C4-2B (cell line): ENCODE measurements around the gene IFNLR1.

Experiments used
- ZFX ChIP-seq: fragments of 450-650 bp; IDR thresholded peaks from 2 replicates; pipeline ENCODE4 v1.6.1; 2017
- TF ChIP-seq, protein P1 (sequence below): fragments of 450-650 bp; conservative IDR thresholded peaks from 2 replicates; pipeline ENCODE4 v1.5.1; 2017; ENCODE audit warnings: mild to moderate bottlenecking

DNA sequence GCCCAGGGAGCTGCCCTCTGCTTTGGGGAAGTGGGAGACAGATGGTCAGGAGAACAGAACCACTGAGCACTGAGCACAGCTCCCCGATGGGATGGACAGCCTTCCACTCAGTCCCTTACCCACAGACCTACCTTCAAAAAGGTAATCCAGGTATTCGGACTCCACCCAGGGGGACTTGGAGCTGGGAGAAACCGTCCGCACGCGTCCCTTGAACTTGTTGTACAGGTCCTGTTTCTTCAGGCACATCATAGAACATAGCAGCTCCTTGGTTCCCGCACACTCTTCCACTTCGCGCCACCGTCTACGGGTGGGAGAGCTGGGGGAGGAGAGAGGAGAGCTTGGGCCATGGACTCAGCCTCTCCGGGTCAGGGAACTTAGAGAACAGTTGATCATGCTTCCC is 17.8 kb downstream of the IFNLR1 start:
- TF ChIP-seq, protein P1, sequence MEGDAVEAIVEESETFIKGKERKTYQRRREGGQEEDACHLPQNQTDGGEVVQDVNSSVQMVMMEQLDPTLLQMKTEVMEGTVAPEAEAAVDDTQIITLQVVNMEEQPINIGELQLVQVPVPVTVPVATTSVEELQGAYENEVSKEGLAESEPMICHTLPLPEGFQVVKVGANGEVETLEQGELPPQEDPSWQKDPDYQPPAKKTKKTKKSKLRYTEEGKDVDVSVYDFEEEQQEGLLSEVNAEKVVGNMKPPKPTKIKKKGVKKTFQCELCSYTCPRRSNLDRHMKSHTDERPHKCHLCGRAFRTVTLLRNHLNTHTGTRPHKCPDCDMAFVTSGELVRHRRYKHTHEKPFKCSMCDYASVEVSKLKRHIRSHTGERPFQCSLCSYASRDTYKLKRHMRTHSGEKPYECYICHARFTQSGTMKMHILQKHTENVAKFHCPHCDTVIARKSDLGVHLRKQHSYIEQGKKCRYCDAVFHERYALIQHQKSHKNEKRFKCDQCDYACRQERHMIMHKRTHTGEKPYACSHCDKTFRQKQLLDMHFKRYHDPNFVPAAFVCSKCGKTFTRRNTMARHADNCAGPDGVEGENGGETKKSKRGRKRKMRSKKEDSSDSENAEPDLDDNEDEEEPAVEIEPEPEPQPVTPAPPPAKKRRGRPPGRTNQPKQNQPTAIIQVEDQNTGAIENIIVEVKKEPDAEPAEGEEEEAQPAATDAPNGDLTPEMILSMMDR = no peak
- TF ChIP-seq ZFX = no peak
